HG02885 (cell line): ENCODE data around the gene TMPRSS15.

Source experiments
- ATAC-seq: cut with Tn5 transposase; IDR thresholded peaks from one replicate; pipeline ENCODE4 v1.9.1; 2021; ENCODE audit warnings: mild to moderate bottlenecking; ENCODE audit not compliant: unreplicated experiment, poor library complexity

TMPRSS15 gene

GRCh38 chr21:18354947-18355346 lies 48.6 kb downstream of the TMPRSS15 start:
- ATAC-seq, result no peak

- ATAC-seq, result no peak
Measured at GRCh38 chr21:18350216-18350615, 53.4 kb downstream of the TMPRSS15 start.

GRCh38 chr21:18349468-18349867 lies 54.1 kb downstream of the TMPRSS15 start:
- no peak for ATAC-seq

GRCh38 chr21:18340387-18340942 lies 63.1 kb downstream of the TMPRSS15 start:
- ATAC-seq, result no peak

- no peak for ATAC-seq
Measured at GRCh38 chr21:18335651-18336236, 67.8 kb downstream of the TMPRSS15 start.

GRCh38 chr21:18334066-18334465 lies 69.5 kb downstream of the TMPRSS15 start:
- no peak for ATAC-seq

- ATAC-seq, result no peak
Measured at GRCh38 chr21:18318156-18318555, 85.4 kb downstream of the TMPRSS15 start.

- no peak for ATAC-seq
Measured at GRCh38 chr21:18298228-18298627, 105.4 kb downstream of the TMPRSS15 start.

- ATAC-seq, result no peak
Measured at GRCh38 chr21:18294100-18294499, 109.5 kb downstream of the TMPRSS15 start.

- no peak for ATAC-seq
Measured at GRCh38 chr21:18289876-18290275, 113.7 kb downstream of the TMPRSS15 start.

- no peak for ATAC-seq
Measured at GRCh38 chr21:18285379-18285778, 118.2 kb downstream of the TMPRSS15 start.

GRCh38 chr21:18275781-18276180 lies 127.8 kb downstream of the TMPRSS15 start:
- ATAC-seq, result no peak

- ATAC-seq, result no peak
Measured at GRCh38 chr21:18274370-18274769, 129.2 kb downstream of the TMPRSS15 start.

- no peak for ATAC-seq
Measured at GRCh38 chr21:18273400-18273799, 130.2 kb downstream of the TMPRSS15 start.

- ATAC-seq, result no peak
Measured at GRCh38 chr21:18269856-18270255, 133.7 kb downstream of the TMPRSS15 start.

- no peak for ATAC-seq
Measured at GRCh38 chr21:18268906-18269305, 134.7 kb downstream of the TMPRSS15 start.

GRCh38 chr21:18267496-18267895 lies 136.1 kb downstream of the TMPRSS15 start:
- ATAC-seq, result no peak

GRCh38 chr21:18265944-18266343 lies 137.6 kb downstream of the TMPRSS15 start:
- no peak for ATAC-seq

- no peak for ATAC-seq
Measured at GRCh38 chr21:18253799-18254198, 149.8 kb downstream of the TMPRSS15 start.

- ATAC-seq, result no peak
Measured at GRCh38 chr21:18253221-18253620, 150.4 kb downstream of the TMPRSS15 start.

GRCh38 chr21:18252680-18253079 lies 150.9 kb downstream of the TMPRSS15 start:
- ATAC-seq, result no peak

- no peak for ATAC-seq
Measured at GRCh38 chr21:18252256-18252655, 151.3 kb downstream of the TMPRSS15 start.
